Activated T-helper 1 cell treated with anti-CD3 and anti-CD28 coated beads, Interleukin-2, amount 50 U/mL, for 16 hours (primary cell): ENCODE data around the gene MMP14.
"Not testable (repeated sequence)": the region's sequence is repeated elsewhere in the genome, so short reads cannot be mapped to it uniquely, and the experiment has no call there.

Experiments
- DNase-seq, 2 donors: peaks; one replicate each; pipeline ENCODE4 v3.0.0-alpha.2; 2020; ENCODE audit warnings: low read depth in 1 of 2, low spot score in 1 of 2

Gene MMP14

DNA sequence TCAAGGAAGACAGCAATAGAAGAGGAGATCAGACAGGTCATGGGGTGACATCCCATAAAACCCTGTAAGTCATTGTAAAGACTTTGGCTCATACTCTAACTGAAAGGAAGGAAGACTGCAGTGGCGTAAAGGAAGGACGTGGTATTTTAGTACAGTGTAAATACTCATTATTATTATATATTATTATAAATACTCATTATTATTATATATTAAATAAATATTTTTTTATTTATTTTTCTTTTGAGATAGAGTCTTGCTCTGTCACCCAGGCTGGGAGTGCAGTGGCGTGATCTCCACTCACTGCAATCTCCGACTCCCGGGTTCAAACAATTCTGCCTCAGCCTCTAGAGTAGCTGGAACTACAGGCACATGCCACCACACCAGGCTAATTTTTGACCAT, 20.0 kb downstream of the MMP14 start:
- no peak for DNase-seq

DNA sequence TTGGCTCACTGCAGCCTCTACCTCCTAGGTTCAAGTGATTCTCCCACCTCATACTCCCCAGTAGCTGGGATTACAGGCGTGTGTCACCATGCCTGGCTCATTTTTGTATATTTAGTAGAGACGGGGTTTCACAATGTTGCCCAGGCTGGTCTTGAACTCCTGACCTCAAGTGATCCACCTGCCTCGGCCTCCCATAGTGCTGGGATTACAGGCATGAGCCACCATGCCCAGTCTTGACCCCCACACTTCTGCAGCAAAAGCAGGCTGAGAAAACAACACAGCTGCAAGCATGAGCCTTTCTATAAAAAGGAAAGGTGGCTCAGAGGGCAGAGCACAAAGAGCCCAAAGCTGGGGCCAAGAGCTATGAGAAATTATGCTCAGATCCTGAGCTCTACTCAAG, 24.0 kb downstream of the MMP14 start:
- not testable (repeated sequence) for DNase-seq

DNA sequence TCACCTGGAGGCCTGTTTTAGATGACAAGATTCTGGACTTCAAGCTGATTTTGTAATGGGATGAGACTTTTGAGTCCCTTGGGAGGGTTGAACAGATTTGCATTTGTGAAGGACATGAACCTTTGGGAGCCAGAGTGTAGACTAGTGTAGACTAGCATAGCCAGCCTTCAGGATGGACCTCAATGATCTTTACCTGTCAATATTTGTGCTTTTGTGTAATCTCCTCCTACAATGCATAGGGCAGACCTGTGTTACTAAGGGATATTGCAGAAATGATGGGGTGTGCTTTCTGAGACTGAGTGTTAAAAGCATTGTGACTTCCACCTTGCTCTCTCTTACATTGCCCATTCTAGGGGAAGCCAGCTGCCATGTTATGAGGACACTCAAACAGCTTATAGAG, 25.3 kb downstream of the MMP14 start:
- no peak for DNase-seq

DNA sequence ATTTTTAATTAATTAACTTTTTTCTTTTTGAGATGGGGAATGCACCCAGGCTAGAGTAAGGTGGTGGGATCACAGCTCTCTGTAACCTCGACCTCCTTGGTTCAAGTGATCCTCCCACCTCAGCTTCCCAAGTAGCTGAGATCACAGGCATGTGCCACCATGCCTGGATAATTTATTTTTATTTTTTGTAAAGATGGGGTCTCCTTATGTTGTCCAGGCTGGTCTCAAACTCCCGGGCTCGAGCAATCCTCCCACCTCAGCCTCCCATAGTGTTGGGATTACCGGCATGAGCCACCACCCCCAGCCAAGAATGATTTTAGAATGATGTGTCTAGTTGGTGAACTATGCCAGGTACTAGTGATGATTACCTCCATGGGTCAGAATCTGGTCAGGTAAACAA, 28.6 kb downstream of the MMP14 start:
- no peak for DNase-seq

DNA sequence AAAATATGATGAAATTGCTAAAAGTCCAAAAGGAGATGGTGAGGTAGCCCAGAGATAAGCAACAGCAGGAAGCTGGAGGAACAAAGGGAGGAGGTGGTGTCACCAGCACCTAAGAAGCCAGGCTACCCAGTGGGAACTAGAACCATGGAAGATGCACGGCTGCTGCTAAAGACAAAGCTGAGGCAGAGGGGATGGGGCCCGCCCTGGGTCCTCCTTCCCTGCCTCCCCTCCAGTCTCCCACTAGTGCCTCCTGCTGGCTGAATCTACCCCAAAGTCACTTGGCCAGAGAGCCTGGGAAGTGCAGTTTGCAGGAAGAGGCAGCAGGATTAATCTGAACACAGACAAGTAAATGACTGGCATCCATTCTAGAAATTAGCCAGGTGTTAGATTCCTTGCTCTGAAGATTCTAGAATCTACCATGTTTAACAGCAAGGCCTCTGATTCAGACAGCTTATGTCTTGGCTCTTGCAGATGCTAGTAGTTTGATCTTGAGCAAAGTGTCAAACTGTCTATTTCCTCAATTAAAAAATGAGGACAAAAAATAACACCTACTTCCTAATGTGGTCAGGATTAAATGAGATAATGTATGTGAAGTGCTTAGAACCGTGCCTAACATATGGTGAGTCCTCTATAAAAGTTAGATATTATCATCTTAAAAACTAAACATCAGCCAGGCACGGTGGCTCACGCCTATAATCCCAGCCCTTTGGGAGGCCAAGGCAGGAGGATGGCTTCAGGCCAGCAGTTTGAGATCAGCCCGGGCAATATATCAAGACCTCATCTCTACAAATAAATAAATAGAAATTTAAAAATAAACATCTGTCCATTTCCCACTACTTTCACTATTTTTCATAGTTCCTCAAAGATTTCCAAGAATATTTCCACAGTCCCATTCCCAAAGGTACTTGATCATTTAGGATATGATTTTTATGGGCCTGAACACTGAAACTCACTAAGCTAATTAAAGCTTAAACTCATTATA, 29.3 kb downstream of the MMP14 start:
- no peak for DNase-seq

DNA sequence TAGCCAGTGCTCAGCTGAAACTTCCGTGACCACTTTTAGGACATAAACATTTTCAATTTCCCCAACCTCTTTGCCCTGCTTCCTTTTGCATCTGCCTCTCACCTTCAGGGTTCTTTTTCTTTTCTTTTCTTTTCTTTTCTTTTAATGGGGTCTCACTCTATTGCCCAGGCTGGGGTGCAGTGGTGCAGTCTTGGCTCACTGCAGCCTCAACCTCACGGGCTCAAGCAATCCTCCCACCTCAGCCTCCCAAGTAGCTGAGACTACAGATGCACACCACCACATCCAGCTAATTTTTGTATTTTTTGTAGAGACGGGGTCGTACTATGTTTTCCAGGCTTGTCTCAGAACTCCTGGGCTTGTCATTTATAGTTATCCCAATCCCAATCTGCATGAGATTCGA, 30.5 kb downstream of the MMP14 start:
- no peak for DNase-seq

DNA sequence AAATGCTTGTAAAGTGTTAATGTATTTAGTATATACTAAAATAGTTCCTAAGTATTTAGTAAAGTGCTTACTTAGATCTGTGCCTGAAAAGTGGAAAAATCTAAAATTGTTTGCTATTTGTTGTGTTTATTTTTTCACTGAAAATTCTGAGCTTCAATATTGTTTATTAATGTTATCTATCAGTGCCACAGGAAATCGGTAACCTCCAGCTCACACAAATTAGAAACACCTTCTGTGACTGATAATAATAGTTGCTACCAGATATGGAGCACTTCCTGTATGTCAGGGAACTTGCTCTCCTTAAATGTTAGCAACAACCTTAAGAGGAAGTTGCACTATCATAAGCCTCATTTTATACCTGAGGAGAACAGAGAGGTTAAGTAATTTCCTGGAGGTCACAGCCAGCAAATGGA, 34.4 kb downstream of the MMP14 start:
- DNase-seq = no peak

DNA sequence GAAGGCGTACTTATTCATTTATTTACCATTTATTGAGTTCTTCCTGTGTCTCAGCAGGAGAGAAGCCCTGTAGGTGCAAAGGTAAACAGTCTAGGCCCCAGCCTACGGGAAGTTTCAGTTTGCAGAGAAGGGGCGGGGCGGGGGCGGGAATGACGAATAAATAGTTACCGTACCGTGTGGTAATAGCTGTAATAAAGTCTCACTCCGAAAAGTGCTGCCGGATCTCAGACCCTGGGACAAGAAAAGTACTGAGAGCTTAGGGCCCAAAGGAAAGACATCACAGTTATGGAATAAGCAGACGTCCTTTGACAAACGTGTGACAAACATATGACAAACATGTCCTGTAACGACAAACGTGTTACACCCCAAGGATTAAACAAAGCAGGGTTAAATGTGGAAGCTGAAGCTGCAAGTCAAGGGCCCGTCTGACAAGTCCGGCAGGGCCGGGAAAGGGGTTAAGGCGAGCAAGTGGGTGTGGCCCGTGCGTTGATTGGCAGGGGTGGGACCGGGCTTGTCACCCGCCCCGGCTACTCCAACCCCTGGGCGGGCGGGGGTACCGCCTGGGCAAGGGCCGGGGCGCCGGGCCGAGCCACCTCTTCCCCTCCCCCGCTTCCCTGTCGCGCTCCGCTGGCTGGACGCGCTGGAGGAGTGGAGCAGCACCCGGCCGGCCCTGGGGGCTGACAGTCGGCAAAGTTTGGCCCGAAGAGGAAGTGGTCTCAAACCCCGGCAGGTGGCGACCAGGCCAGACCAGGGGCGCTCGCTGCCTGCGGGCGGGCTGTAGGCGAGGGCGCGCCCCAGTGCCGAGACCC, 35.0 kb downstream of the MMP14 start, which contains the start of gene LRP10:
LRP10 (plus strand) TSS at position 517 of the 809 bp plus-strand sequence. CDS start 564 bp downstream, outside the sequence.
- DNase-seq = peak; percentile 56 to 61

DNA sequence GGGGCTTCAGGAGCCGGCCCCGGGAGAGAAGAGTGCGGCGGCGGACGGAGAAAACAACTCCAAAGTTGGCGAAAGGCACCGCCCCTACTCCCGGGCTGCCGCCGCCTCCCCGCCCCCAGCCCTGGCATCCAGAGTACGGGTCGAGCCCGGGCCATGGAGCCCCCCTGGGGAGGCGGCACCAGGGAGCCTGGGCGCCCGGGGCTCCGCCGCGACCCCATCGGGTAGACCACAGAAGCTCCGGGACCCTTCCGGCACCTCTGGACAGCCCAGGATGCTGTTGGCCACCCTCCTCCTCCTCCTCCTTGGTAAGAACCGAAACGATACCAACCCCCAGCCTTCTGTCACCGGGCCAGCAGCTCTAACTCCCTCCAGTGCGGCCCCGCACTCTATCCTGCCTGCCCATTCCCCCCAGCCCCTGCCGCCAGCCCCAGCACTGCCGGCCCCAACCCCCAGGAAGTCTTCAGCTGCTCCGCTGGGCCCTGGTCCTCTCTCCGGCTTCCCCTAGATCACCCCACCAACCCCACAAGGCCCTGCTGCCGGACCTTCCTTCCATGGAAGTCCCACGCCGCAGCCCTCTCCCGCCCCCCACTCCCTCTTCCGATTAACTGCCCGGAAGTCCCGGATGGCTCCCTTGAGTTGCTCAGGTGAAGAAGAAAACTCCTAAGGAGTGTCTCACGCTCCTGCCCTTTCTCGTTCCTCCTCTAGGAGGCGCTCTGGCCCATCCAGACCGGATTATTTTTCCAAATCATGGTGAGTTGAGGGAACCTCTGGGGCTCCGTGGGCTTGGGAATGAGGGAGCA, 35.8 kb downstream of the MMP14 start:
- peak; percentile 56 to 59 for DNase-seq

DNA sequence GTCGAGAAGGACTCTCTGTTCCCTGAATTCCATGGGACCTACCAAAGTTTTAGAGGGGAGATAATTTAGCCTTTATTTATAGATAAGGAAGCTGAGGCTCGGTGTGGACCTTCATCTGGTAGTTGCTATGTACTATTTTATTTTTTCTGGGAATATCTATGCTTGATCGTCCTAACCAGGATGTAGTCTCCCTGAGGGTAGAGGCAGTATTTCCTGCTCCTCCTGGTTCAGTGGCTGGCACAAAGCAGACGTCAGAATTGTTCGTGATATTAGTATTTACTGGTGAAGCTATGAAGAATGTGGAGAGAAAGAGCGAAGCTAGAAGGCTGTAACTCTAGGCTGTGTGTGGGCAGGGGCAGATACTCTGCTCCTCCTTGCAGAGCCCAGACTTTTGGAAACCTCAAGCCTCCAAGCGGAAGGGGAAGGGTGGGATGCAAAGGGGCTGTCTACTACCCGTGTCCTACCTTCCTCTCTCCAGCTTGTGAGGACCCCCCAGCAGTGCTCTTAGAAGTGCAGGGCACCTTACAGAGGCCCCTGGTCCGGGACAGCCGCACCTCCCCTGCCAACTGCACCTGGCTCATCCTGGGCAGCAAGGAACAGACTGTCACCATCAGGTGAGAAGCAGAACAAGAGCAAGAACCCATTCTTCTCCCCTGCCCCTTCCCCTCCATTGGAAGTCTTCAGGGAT, 36.6 kb downstream of the MMP14 start:
- DNase-seq = no peak

DNA sequence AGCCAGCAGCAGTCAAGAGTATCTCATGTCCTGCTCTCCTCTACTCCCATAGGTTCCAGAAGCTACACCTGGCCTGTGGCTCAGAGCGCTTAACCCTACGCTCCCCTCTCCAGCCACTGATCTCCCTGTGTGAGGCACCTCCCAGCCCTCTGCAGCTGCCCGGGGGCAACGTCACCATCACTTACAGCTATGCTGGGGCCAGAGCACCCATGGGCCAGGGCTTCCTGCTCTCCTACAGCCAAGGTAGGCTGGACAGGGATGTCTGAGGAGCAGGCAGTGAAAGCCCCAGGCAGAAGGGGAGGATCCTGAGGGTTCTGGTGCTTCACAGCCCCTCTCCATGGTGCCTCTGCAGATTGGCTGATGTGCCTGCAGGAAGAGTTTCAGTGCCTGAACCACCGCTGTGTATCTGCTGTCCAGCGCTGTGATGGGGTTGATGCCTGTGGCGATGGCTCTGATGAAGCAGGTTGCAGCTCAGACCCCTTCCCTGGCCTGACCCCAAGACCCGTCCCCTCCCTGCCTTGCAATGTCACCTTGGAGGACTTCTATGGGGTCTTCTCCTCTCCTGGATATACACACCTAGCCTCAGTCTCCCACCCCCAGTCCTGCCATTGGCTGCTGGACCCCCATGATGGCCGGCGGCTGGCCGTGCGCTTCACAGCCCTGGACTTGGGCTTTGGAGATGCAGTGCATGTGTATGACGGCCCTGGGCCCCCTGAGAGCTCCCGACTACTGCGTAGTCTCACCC, 38.8 kb downstream of the MMP14 start:
- DNase-seq = no peak

DNA sequence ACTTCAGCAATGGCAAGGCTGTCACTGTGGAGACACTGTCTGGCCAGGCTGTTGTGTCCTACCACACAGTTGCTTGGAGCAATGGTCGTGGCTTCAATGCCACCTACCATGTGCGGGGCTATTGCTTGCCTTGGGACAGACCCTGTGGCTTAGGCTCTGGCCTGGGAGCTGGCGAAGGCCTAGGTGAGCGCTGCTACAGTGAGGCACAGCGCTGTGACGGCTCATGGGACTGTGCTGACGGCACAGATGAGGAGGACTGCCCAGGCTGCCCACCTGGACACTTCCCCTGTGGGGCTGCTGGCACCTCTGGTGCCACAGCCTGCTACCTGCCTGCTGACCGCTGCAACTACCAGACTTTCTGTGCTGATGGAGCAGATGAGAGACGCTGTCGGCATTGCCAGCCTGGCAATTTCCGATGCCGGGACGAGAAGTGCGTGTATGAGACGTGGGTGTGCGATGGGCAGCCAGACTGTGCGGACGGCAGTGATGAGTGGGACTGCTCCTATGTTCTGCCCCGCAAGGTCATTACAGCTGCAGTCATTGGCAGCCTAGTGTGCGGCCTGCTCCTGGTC, 39.4 kb downstream of the MMP14 start:
- no peak for DNase-seq

DNA sequence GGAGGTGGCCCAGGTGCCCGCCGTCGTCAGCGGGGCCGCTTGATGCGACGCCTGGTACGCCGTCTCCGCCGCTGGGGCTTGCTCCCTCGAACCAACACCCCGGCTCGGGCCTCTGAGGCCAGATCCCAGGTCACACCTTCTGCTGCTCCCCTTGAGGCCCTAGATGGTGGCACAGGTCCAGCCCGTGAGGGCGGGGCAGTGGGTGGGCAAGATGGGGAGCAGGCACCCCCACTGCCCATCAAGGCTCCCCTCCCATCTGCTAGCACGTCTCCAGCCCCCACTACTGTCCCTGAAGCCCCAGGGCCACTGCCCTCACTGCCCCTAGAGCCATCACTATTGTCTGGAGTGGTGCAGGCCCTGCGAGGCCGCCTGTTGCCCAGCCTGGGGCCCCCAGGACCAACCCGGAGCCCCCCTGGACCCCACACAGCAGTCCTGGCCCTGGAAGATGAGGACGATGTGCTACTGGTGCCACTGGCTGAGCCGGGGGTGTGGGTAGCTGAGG, 40.7 kb downstream of the MMP14 start:
- DNase-seq = no peak

DNA sequence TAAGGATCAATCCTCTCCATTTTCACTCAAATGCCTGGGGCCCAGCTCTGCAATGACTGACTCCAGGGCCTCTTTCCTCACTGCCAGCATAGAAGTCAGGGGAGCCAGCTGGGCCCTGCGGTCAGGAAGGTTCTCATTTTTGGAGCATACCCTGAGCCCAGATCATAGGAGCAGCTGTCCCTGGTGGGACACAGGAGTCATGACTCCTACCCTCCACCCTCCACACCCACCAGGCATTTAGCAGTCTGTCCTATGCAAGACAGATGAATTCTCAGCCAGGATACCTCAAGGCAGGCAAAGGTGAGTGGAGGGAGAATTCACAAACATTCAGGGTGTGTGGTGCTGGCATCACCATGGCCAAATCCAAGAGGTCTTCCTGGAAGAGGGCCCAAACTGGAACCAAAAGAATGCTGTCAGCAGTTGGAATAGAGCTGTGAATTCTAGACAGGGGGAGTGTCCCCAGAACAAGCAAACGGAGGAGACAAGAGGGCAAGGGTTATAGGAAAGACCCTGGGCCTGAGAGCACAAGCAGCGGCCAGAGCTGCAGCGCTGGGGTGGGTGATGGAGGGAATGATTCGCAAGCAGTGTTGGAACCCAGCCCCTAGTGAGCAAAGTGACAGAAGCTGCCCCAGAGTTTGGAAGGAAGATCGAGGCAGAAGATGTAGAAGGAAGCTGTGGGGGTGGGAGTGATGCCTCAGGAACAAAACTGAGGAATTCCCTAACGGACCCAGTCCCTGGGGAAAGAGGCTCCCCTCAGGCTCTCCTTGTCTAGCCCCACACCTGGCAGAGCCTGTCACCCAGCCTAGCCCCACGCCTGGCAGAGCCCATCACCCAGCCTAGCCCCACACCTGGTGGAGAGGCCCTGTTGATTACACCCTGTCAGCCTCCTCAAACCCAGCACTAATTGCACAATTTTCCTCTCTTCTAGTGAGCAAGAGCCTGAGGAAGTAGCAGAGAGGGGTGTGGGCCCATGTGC, 42.2 kb downstream of the MMP14 start:
- no peak for DNase-seq

DNA sequence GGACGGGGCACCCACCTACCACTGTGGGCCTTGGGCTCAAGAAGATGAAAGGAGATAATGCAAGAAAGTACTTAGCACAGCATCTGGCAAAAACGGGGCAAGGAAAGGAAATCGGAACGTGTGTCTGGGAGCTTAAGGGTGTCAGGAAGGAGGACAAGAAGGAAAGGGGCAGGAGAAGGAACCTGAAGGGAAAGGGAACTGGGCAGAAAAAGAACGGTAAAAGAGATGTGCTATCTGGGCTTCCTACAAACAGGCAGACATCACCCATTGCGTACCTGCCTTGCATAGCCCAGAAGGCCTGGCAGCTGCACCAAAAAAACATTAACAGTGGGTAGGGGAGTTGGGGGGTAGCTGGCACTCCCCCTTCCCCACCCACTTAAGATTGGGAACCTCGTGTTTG, 45.7 kb downstream of the MMP14 start:
- no peak for DNase-seq

DNA sequence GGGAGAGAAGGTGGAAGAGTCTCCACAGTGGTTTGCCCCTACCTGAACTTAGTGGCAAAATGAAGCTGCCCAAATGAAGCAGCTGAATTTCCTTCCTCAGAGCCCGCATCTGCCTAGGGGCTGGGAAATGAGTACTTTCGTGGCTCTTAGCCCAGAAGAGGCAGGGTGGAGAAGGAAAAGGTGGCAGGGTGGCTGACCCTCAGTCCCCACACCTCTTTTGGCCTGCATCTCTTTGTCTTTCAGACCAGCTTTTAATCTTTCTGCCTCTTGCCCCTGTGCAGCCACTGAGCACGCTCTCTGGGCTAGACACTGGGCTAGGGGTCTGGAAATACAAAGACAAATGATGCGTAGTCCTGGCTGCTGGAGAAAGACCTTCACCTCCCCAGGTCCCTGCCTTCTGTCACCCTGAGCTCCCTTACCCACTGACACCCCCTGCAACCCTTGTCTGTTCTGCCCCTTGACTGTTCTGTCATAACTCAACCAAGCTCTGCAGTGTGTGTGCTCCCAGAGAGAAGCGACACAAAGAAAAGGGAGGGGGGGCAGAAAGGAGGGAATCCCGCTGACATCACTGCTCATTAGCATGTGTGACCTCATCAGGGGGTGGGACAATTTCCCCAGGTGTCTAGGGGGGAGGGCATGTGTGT, 46.3 kb downstream of the MMP14 start:
- DNase-seq = no peak

DNA sequence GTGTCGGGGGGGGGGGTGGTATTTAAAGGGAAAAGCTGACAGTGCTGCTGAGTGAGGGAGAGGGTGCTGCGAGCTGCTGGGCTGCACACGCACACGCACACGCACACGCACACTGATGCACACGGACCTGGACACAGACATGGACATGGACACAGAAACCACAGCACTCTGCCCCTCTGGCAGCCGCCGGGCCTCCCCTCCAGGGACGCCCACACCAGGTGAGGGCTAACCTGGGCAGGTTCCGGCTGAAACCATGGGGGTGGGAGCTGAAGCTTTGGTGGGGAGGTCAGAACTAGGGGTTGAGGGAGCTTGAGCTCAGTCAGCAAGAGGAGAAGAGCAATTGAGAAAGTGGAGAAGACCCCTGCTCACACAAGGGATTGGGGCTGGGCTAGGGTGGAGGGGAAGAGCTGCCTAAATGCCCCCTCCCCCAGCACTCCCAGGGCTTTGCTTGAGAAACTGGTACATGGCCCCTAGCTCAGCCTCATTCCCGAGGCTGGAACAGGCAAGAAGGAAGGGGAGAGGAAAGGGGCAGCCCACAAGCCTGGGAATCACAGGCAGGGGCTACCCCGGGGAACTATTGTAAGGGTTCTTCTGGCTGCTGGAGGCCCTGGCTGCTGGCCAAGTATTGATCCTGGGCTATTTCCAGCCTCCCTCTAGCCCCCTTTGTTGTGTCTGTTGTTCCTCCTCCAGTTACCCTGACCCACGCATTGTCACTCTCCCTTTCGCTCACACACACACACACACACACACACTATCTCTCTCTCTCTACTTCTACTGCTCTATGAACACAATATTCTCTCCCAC, 47.0 kb downstream of the MMP14 start, which contains the start of gene REM2:
REM2 (plus strand) TSS at position 50 of the 804 bp plus-strand sequence; CDS start at position 116, 66 bp downstream.
- no peak for DNase-seq
